ENCODE data around the gene ARHGAP27. TPM values are rescaled to one million over a fixed set of nuclear protein-coding genes. Genes with fewer than 3 reads are reported as not detected.

The ARHGAP27 gene
- total and polyA plus RNA-seq, 2 of the 13 experiments (the other 11 are each of a cell fraction or from before 2014, with no cell fraction given): 15.5 to 18.9 TPM

DNA sequence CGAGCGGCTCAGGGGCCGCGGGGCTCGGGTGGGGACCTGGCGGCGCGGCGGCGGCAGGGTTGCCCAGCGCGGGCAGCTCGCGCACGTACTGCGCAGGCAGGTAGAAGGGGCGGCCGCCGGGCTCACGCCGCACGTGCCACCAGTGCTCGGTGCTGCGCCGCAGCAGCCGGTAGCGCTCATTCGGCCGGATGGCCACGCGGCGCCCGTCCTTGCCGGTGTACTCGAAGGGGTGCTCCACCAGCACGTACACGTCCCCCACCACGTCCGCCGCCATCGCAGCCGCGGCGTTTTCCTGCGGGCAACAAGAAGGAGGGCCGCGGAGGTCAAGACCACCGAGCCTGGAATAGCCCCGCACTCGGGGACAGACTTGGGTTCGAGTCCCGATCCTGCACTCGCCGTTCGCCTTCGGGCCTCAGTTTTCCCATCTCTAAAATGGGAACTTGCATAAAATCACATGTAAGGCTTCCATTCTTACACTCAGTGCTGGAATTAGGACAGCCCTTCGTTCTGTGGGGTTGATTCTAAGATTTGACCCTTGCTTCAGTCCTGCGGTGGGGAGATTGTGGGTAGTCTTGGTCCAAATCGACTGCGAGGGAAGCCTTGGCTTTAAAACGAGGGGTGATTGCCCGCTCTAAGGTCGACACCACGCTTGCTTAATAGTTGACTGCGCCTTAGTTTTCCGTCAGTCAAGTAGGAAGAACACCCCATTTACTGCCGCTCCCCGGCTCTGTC, 2.5 kb downstream of the ARHGAP27 start (continued):
- TF ChIP-seq ZNF547 (CRISPR knock-in tag; IDR thresholded peaks at IDR 0.05) (no peak), NR3C1 (CRISPR knock-in tag; IDR thresholded peaks at IDR 0.05) (no peak), ZNF232 (CRISPR knock-in tag; IDR thresholded peaks at IDR 0.05; ENCODE audit: borderline replicate concordance) (no peak), AHR (CRISPR knock-in tag; IDR thresholded peaks at IDR 0.05) (0 out of 2 replicates have a peak, but pooled peaks have one; percentile 28), TBP (CRISPR knock-in tag; IDR thresholded peaks at IDR 0.05) (no peak), SPEN (CRISPR knock-in tag; IDR thresholded peaks at IDR 0.05; ENCODE audit: low read depth) (no peak), NRL (CRISPR knock-in tag; IDR thresholded peaks at IDR 0.05; ENCODE audit: borderline replicate concordance) (0 out of 2 replicates have a peak, but pooled peaks have one; percentile 7), ZNF577 (CRISPR knock-in tag; IDR thresholded peaks at IDR 0.05; ENCODE audit: borderline replicate concordance, low read depth) (no peak), SMAD3 (CRISPR knock-in tag; IDR thresholded peaks at IDR 0.05) (no peak), ZFP36L1 (CRISPR knock-in tag; IDR thresholded peaks at IDR 0.05) (no peak), MAFG (CRISPR knock-in tag; IDR thresholded peaks at IDR 0.05) (no peak), ZNF230 (CRISPR knock-in tag; IDR thresholded peaks at IDR 0.05) (no peak)
- TF ChIP-seq, protein P1, sequence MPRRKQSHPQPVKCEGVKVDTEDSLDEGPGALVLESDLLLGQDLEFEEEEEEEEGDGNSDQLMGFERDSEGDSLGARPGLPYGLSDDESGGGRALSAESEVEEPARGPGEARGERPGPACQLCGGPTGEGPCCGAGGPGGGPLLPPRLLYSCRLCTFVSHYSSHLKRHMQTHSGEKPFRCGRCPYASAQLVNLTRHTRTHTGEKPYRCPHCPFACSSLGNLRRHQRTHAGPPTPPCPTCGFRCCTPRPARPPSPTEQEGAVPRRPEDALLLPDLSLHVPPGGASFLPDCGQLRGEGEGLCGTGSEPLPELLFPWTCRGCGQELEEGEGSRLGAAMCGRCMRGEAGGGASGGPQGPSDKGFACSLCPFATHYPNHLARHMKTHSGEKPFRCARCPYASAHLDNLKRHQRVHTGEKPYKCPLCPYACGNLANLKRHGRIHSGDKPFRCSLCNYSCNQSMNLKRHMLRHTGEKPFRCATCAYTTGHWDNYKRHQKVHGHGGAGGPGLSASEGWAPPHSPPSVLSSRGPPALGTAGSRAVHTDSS (CRISPR knock-in tag; conservative IDR thresholded peaks at IDR 0.05): no peak
- TF ChIP-seq, protein P2, sequence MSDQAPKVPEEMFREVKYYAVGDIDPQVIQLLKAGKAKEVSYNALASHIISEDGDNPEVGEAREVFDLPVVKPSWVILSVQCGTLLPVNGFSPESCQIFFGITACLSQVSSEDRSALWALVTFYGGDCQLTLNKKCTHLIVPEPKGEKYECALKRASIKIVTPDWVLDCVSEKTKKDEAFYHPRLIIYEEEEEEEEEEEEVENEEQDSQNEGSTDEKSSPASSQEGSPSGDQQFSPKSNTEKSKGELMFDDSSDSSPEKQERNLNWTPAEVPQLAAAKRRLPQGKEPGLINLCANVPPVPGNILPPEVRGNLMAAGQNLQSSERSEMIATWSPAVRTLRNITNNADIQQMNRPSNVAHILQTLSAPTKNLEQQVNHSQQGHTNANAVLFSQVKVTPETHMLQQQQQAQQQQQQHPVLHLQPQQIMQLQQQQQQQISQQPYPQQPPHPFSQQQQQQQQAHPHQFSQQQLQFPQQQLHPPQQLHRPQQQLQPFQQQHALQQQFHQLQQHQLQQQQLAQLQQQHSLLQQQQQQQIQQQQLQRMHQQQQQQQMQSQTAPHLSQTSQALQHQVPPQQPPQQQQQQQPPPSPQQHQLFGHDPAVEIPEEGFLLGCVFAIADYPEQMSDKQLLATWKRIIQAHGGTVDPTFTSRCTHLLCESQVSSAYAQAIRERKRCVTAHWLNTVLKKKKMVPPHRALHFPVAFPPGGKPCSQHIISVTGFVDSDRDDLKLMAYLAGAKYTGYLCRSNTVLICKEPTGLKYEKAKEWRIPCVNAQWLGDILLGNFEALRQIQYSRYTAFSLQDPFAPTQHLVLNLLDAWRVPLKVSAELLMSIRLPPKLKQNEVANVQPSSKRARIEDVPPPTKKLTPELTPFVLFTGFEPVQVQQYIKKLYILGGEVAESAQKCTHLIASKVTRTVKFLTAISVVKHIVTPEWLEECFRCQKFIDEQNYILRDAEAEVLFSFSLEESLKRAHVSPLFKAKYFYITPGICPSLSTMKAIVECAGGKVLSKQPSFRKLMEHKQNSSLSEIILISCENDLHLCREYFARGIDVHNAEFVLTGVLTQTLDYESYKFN (CRISPR knock-in tag; conservative IDR thresholded peaks at IDR 0.05): no peak
- TF ChIP-seq, protein P3, sequence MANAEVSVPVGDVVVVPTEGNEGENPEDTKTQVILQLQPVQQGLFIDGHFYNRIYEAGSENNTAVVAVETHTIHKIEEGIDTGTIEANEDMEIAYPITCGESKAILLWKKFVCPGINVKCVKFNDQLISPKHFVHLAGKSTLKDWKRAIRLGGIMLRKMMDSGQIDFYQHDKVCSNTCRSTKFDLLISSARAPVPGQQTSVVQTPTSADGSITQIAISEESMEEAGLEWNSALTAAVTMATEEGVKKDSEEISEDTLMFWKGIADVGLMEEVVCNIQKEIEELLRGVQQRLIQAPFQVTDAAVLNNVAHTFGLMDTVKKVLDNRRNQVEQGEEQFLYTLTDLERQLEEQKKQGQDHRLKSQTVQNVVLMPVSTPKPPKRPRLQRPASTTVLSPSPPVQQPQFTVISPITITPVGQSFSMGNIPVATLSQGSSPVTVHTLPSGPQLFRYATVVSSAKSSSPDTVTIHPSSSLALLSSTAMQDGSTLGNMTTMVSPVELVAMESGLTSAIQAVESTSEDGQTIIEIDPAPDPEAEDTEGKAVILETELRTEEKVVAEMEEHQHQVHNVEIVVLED (CRISPR knock-in tag; IDR thresholded peaks at IDR 0.05; ENCODE audit: borderline replicate concordance): no peak
- TF ChIP-seq, protein P4, sequence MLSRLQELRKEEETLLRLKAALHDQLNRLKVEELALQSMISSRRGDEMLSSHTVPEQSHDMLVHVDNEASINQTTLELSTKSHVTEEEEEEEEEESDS (CRISPR knock-in tag; IDR thresholded peaks at IDR 0.05; ENCODE audit: borderline replicate concordance): no peak
- TF ChIP-seq, protein P5, sequence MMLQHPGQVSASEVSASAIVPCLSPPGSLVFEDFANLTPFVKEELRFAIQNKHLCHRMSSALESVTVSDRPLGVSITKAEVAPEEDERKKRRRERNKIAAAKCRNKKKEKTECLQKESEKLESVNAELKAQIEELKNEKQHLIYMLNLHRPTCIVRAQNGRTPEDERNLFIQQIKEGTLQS (CRISPR knock-in tag; IDR thresholded peaks at IDR 0.05): no peak
- TF ChIP-seq, protein P6, sequence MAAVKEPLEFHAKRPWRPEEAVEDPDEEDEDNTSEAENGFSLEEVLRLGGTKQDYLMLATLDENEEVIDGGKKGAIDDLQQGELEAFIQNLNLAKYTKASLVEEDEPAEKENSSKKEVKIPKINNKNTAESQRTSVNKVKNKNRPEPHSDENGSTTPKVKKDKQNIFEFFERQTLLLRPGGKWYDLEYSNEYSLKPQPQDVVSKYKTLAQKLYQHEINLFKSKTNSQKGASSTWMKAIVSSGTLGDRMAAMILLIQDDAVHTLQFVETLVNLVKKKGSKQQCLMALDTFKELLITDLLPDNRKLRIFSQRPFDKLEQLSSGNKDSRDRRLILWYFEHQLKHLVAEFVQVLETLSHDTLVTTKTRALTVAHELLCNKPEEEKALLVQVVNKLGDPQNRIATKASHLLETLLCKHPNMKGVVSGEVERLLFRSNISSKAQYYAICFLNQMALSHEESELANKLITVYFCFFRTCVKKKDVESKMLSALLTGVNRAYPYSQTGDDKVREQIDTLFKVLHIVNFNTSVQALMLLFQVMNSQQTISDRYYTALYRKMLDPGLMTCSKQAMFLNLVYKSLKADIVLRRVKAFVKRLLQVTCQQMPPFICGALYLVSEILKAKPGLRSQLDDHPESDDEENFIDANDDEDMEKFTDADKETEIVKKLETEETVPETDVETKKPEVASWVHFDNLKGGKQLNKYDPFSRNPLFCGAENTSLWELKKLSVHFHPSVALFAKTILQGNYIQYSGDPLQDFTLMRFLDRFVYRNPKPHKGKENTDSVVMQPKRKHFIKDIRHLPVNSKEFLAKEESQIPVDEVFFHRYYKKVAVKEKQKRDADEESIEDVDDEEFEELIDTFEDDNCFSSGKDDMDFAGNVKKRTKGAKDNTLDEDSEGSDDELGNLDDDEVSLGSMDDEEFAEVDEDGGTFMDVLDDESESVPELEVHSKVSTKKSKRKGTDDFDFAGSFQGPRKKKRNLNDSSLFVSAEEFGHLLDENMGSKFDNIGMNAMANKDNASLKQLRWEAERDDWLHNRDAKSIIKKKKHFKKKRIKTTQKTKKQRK (IDR thresholded peaks at IDR 0.05; ENCODE audit: low read length): no peak

Measured in HepG2 (cell line).